NT2/D1 (cell line): ENCODE data around the gene CLDN19.

Experiments
- DNase-seq: peaks from one replicate; pipeline ENCODE4 v3.0.0-alpha.2; 2011; ENCODE audit warnings: low read depth, low spot score
- H3K27me3 ChIP-seq: 2 replicates; pipeline ENCODE4 v1.6.0; 2011; ENCODE audit warnings: mild to moderate bottlenecking; ENCODE audit not compliant: insufficient read length, insufficient read depth
- H3K36me3 ChIP-seq: 2 replicates; pipeline ENCODE4 v1.6.1; 2011; ENCODE audit warnings: mild to moderate bottlenecking, low read length, mixed read lengths; ENCODE audit not compliant: insufficient read depth, insufficient read length
- H3K4me1 ChIP-seq: 2 replicates; pipeline ENCODE4 v1.5.1; 2011; ENCODE audit not compliant: insufficient read depth, insufficient read length
- H3K4me3 ChIP-seq: 2 replicates; pipeline ENCODE4 v1.5.1; 2011; ENCODE audit warnings: low read depth; ENCODE audit not compliant: insufficient read length
- H3K9ac ChIP-seq: 2 replicates; pipeline ENCODE4 v1.6.0; 2011; ENCODE audit warnings: low read depth; ENCODE audit not compliant: insufficient read length
- H3K9me3 ChIP-seq: 2 replicates; pipeline ENCODE4 v1.5.1; 2011; ENCODE audit warnings: mild to moderate bottlenecking, low read length; ENCODE audit not compliant: insufficient read depth
- SUZ12 ChIP-seq: IDR thresholded peaks from 2 replicates; pipeline ENCODE4 v1.6.1; 2011; ENCODE audit not compliant: insufficient read length, insufficient read depth; ENCODE audit errors: extremely low read depth
- YY1 ChIP-seq: IDR thresholded peaks from 2 replicates; pipeline ENCODE4 v1.6.1; 2011; ENCODE audit not compliant: insufficient read length, insufficient read depth
- ZNF274 ChIP-seq: IDR thresholded peaks from 2 replicates; pipeline ENCODE4 v1.6.1; 2011; ENCODE audit warnings: mild to moderate bottlenecking, low read depth, low read length

Gene CLDN19

GRCh38 chr1:42779725-42780124 is 39.7 kb upstream of the CLDN19 start:
- no peak for DNase-seq
- TF ChIP-seq ZNF274 (no peak), SUZ12 (no peak), YY1 (no peak)

GRCh38 chr1:42777852-42778251 is 37.8 kb upstream of the CLDN19 start:
- no peak for TF ChIP-seq SUZ12
- no peak for TF ChIP-seq YY1
- TF ChIP-seq ZNF274 = no peak
- peak; percentile 56 for DNase-seq
- H3K36me3 ChIP-seq = peaks cover 86% of the 10 kb centered on the region
- no peaks in the 10 kb centered on the region for H3K9me3 ChIP-seq
- H3K9ac ChIP-seq = no peak overlapping the region
- no peaks in the 10 kb centered on the region for H3K27me3 ChIP-seq
- H3K4me3 ChIP-seq = no peak overlapping the region
- H3K4me1 ChIP-seq = no peaks in the 10 kb centered on the region

More at GRCh38 chr1:42779725-42780124, 39.7 kb upstream of the CLDN19 start:
- Histone ChIP-seq H3K9me3 (no peaks in the 10 kb centered on the region), H3K27me3 (no peaks in the 10 kb centered on the region), H3K4me3 (no peak overlapping the region), H3K4me1 (no peaks in the 10 kb centered on the region), H3K36me3 (peaks cover 85% of the 10 kb centered on the region), H3K9ac (no peak overlapping the region)

- Histone ChIP-seq H3K9me3 (no peaks in the 10 kb centered on the region), H3K4me1 (no peaks in the 10 kb centered on the region), H3K36me3 (peaks cover 90% of the 10 kb centered on the region), H3K4me3 (no peak overlapping the region), H3K27me3 (no peaks in the 10 kb centered on the region), H3K9ac (no peak overlapping the region)
- no peak for DNase-seq
- TF ChIP-seq ZNF274 (no peak), SUZ12 (no peak), YY1 (no peak)
Measured at GRCh38 chr1:42776502-42776901, 36.5 kb upstream of the CLDN19 start.

- Histone ChIP-seq H3K36me3 (peaks cover 89% of the 10 kb centered on the region), H3K4me1 (no peaks in the 10 kb centered on the region), H3K9ac (no peak overlapping the region), H3K4me3 (no peak overlapping the region), H3K27me3 (no peaks in the 10 kb centered on the region), H3K9me3 (no peaks in the 10 kb centered on the region)
- TF ChIP-seq ZNF274 (no peak), SUZ12 (no peak), YY1 (no peak)
- no peak for DNase-seq
Measured at GRCh38 chr1:42774928-42775526, 35.0 kb upstream of the CLDN19 start.

GRCh38 chr1:42773420-42773819 is 33.4 kb upstream of the CLDN19 start:
- Histone ChIP-seq H3K27me3 (no peaks in the 10 kb centered on the region), H3K9ac (no peak overlapping the region), H3K9me3 (no peaks in the 10 kb centered on the region), H3K4me3 (no peak overlapping the region), H3K36me3 (peaks cover 83% of the 10 kb centered on the region), H3K4me1 (no peaks in the 10 kb centered on the region)
- no peak for DNase-seq
- TF ChIP-seq YY1 (no peak), SUZ12 (no peak), ZNF274 (no peak)

- TF ChIP-seq YY1 (no peak), ZNF274 (no peak), SUZ12 (no peak)
- Histone ChIP-seq H3K4me3 (no peak overlapping the region), H3K9ac (no peak overlapping the region), H3K9me3 (no peaks in the 10 kb centered on the region), H3K36me3 (peaks cover 47% of the 10 kb centered on the region), H3K4me1 (no peaks in the 10 kb centered on the region), H3K27me3 (no peaks in the 10 kb centered on the region)
- no peak for DNase-seq
Measured at GRCh38 chr1:42769811-42770210, 29.8 kb upstream of the CLDN19 start.

GRCh38 chr1:42768172-42768571 is 28.1 kb upstream of the CLDN19 start:
- Histone ChIP-seq H3K4me3 (peak overlapping the region; percentile 100), H3K4me1 (peaks cover 2% of the 10 kb centered on the region), H3K36me3 (peaks cover 30% of the 10 kb centered on the region), H3K9ac (peak overlapping the region; percentile 97), H3K27me3 (no peaks in the 10 kb centered on the region), H3K9me3 (no peaks in the 10 kb centered on the region)
- TF ChIP-seq SUZ12 (no peak), ZNF274 (no peak), YY1 (no peak)
- DNase-seq = no peak
